Posterior vena cava (tissue), 2 donors: ENCODE measurements around the gene MRGPRG. TPM values are rescaled to one million over a fixed set of nuclear protein-coding genes. Genes with fewer than 3 reads are reported as not detected.

Experiments
- DNase-seq: peaks from one replicate; pipeline ENCODE4 v3.0.0-alpha.2; 2020; ENCODE audit warnings: low spot score
- intact Hi-C, 2 donors: fragments of 100-400 bp; cut with DNase I; formaldehyde crosslinking; loops; one replicate each; pipeline versions ENCODE4 v1.14.1 to v1.14.2; 2022 to 2023
- total RNA-seq, 2 donors: library from RNA; stranded (reverse); fragmentation: NEBNext Ultra II Directional; extraction: Animal tissue kit (Norgen Biotek cat#: 25700); gene quantifications; one replicate each; pipeline ENCODE4 v1.2.1, GENCODE V29; 2021
- donor health status: DM: yes; HTN: yes; CAD: no.
- donor health status: DM: yes; HTN: yes; CAD: no.

The MRGPRG gene
- total RNA-seq, 2 donors from 2014 or later, result not detected

DNA sequence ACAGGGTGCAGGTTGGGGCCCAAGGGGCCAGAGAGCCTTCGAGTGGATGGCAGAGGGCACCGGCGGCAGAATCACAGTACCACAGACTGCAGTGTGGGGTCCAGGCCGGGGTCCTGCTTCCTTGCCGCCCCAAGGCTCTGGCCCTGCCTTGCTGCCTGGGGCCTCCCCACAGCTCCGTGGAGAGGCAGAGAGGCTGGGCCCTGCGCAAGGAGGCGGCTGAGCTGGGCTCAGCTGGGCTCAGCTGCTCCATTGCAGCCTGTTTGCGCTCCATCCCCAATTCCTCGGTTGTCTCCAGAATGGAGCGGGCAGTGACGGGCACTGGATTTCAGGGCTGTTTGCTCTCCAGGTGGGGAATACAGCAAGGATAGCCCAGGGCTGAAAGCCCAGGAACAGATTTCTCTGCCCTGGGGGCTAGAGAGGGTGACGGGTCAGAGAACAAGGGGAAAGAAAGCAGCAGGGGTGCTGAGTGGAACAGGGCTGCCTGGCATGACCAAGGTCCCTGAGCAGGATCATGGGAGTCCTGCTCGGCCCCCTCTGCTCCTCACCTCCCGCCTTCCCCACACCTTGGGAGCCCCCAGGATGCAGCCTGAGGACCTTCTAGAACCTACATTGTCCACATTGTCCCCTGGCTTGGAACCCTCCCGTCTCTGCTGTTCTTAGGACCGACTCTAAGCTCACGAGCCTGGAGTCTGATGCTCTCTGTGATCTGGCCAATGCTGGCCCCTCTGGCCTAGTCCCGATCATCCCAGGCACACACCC lies 18.9 kb downstream of the MRGPRG start:
- intact Hi-C loops, result loop anchor here in 1 of 2 donors (10.0 kb wide), 1 partner anchor 175 kb away; no protein-coding TSS in a partner anchor
- DNase-seq, result peak; percentile 80

DNA sequence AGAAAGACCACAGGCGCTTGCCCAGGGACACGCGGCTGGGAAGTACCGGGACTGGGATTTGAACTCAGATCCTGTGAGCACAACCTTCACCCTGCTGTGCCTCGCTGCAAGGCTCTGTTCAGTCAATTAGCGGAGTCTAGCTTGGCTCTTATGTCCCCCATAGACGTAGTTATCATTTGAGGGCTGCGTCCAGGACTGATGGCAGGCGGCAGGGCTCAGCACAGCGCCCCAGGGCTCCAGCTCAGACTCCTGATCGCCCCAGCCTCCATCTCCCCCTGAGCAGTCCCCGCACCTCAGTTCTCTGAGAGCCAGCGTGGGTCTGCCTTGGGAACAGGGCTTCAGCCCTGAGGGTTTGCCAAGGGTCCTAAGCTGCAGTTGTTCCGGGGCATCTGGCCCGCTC lies 19.8 kb downstream of the MRGPRG start:
- peak; percentile 60 for DNase-seq
- intact Hi-C loops, result no loop called here

DNA sequence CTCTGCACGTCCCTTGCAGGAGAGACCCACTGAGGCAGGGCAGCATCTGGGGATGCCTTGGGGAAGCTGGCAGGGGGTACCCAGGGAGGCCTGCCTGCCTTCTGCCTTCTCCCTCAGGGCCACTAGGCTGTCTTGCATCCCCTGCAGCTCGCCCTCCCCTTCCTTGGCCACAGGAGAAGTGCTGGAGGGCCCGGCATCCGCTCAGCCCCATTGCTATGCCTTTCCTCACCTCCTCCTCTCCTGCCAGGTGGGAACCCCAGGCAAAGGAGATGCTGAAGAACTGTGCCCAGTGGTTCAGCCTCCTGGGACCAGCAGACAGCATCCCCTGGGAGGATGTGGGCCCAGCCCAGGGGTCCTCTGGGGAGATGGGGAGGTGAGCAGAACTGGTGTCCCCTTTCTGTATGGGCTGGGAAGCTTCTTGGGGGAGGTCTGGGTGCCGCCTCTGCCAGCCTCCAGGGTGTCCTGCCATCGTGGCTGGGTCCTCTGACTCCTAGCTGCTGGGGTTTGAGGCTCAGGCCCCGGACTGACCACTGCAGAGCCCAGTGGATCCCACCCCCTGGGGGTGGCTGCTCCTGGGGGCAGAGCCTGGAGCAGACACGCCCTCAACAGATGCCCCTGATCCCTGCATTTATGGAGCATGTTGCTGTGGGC lies 20.6 kb downstream of the MRGPRG start:
- no peak for DNase-seq
- intact Hi-C loops, result no loop called here

DNA sequence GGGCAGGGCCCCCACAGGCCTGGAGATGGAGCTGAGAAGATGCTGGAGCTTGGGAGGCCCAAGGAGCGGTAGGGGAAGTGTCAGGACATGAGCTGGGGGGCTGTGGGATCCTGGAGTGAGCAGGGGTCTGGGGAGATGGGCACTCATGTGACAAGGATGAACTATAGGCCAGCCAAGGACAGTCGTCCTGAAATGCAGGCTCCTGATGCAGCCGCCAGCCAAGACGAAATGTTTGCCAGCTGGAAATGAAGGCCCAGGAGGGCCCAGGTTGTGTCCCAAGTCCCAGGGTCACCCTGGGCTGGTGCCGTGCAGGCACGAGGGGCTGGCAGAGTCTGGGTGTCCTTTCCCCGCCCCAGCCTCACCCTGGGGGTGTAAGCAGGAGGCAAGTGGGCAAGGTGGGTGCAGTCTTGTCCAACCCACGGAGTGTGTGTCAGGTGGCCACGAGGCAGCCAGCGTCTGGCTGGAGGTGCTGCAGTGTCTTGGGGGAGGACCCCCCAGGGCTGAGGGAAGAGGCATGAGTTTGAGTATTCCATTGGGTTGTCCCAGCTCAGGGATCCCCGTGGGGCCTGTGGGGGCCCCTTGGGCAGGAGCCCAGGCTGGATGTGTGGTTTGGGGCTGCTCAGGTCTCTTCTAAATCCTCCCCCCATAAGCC lies 21.4 kb downstream of the MRGPRG start:
- intact Hi-C loops, result no loop called here
- peak; percentile 64 for DNase-seq

DNA sequence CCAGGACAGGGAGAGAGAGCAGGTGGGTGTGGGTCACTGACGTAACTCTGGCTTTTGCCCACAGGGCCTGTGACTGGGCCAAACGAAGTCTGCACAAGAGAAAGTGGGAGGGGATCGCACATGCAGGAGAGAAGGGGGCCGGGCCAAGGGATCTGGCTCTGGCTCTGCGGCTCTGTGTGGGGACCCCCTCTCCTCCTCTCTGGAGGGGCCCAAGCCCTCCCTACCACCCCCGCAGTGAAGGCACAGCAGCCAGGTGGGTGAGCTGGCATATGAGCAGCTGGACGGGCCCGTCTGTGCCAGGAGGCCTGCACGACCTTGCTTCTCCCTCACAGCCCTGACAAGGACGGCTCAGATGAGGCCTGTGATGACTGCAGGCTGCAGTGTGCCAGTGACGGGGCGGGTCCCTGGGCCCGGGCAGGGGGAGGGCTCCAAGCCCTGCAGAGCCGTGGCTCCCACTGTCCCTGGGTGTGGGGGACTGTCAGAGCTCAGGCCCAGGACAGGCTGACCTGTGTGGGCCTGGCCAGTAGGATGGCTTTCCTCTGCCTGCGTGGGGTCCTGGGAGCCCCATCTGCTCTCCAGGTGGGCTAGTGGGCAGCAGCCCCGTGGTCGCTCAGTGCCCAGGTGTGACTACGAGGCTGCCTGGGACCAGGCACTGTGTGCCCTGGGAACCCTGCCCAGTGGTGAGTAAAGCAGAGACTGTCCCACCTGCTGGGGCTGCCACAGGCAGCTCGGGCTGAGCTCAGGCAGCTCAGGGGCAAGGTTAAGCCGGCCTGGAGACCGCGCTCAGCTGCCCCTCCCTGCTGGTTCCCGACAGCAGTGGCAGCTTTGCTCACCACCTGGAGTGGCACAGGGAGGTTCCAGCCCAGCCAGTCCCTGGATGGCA lies 22.2 kb downstream of the MRGPRG start:
- DNase-seq, result peak; percentile 72
- intact Hi-C loops, result no loop called here

DNA sequence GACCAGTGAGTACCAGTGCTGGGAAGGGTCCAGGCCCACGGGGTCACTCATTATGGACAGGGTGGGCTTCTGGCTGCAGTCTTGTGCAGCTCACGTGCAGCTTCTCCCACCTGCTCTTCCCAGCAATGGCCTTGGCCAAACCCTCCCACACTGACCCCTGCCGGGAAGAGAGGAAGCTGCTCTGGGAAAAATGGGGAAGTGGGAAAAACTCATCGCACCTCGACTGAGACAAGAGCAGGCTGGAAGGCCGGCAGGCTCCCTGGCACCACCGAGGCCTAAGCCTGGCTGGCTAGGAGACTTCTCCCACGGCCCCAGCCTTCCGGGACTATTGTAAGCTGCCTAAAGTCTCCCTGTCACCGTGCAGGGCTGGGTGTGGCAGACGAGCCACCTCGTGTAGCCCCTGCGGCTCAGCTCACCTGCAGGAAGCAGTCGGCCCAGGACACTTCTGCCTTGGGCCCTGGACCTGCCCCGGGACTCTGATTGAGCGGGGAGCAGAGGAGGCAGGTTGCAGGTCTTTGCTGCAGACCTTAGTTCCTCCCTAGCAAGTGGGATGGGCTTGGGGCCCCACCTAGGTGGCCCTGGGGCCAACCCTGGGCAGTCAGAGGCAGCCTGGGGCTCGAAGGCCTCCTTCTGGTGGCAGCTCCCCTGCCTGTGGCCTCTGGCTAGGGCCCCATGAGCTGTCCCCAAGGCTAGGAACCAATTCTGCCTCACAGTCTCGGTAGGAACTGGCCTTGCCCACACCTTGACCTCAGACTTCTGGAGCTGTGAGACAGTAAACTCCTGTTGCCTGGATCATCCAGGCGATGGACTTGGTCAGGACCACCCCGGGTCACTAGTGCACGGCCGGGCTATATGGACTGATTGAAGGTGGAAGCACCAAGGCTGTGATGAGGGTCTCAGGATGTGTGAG lies 23.1 kb downstream of the MRGPRG start:
- intact Hi-C loops, result no loop called here
- DNase-seq, result peak; percentile 67

DNA sequence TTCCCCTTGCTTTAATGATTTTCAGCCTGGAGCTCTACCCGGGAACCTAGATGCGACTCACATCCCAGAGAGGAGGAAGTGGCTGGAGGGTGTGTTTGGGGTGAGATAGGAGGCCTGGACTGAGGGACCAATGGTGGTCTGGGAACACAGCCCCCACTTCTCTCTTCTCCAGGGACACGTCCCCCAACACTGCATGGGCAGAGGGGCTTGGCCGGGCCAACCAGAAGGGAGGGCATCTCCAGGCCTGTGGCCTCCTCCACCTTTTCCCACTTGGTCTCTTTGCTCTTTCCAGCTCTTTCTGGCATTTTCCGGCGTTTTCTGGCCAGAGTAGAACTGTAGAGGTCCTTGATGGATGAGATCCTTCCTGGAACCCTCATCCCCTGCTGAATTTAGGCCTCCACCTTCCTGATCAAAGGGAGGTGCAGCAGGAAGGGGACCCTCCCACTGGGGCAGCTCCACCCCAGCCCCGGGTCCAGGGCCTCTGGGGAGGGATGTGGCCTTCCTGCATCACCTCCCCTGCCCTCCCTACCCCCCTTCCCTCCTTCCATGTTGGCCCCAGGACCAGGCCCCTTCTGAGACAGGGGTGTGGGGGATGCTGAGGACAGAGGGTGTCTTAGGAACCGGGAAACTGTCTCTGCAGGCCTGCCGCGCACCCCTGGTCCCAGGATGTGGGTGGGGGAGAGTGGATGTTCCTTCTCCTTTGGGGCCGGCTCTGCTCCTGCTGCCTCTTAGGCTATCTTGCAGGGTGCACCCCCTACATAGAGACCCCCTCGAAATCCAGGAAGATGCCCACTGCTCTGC lies 24.4 kb downstream of the MRGPRG start:
- DNase-seq, result no peak
- intact Hi-C loops, result no loop called here

DNA sequence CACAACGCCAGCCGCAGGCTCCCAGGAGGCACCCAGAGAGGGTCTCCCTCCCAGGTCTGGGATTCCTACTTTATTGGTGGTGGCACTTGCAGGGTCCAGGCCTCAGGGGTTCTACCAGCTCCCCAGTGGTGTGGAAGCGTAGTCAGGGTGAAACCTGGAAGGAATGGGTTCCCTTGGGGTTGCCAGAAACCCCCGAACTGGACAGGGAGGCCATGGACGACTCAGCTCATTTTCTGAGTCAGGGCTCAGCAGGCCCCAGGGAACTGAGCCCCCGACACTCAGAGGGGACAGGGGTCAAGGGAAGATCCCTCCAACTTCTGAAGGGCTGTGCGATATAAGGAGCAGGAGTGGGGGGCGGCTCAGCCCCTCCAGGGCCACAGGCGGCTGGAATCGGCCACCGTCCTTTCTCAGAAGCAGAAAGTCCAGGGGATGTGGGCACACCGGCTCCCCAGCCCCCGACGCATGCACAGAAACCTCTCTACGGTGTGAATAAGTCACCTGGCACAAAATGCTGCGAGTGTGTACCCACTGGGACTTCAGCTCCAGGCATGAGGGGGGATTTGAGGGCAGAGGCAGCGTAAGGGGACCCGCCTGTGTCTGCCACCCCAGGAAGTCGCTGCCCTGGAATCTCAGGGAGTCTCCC lies 25.1 kb downstream of the MRGPRG start:
- DNase-seq, result peak; percentile 69

DNA sequence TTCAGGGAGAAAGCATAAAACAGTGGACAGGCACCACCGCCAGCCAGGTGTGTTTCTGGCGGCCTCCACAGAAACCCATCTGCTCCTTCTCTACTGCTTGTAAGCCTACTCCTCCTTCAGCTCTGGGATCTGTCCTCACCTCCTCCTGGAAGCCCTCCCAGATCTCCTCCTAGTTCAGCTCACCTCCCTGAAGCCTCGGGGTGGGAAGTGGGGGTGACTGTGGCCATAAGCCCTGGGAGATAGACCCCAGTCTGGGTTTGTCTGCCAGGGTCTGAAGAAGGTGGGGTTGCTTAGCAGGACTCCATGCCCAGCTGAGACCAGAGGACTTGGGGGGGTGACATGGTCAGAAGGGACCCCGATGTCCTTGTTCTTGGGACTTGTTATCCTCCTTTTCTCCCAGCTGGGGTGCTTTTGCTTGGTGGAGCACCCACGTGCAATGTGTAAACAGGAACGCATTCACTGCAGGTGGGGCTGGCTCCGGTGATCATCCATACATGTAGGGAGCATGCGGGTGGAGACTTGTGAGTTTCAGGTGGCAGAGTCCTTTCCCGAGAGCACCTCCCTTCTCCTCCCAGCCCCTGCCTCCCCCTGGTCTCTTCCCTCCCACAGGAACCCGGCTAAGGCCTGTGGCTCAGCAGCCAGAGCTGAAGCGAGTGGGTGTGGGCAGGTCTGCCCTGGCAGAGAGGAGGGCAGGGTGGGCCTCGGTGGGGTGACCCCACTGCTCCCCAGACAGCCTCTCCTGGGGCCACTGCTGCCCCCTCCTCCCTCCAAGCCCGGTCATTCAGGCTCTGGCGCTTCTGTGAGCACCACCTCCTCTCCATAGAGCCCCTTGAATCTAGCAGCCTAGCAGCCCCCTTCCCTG lies 25.9 kb downstream of the MRGPRG start:
- peak; percentile 66 for DNase-seq
- intact Hi-C loops, result no loop called here

More for the DNA sequence above, 25.1 kb downstream of the MRGPRG start:
- intact Hi-C loops, result no loop called here

DNA sequence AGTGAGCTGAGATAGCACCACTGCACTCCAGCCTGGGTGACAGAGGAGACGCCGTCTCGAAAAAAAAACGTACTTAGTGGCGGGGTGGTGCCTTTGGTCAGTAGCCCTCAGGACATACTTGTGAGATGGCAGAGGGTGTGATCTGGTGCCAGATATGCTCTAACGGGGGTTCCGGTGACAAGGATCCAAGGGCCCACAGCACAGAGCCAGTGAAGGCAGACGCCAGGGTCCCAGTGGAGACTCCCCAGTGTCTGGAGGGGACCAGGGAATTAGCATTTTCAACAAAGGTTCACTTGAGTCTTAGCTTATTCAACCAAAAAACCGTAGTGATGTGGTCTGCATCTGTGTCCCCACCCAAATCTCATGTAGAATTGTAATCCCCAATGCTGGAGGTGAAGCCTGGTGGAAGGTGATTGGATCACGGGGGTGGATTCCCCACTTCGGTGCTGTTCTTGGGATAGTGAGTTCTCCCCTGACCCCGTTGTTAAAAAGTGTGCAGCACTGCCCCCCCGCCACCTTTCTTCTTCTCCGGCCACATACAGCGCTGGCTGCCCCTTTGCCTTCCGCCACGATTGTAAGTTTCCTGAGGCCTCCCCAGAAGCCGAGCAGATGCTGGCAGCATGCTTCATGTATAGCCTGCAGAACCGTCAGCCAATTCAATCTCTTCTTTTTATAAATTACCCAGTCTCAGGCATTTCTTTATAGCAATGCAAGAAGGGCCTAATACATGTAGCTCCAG lies 26.9 kb downstream of the MRGPRG start:
- intact Hi-C loops, result no loop called here
- no peak for DNase-seq

DNA sequence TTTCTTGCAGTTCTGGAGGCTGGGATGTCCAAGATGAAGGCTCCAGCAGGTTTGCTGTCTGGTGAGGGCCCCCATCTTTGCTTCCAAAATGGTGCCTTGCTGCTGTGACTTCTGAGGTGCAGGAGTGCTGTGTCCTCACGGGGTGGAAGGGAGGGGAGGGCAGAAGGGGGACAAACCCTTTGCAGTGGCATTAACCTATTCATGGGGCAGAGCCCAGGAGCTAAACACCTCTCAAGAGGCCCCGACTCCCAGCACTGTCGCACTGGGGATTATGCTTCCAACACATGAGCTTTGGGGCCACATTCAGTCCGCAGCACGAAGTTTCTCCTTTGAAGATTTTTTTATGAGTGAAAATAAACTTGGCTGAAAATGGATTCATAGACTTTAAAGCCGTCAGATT lies 28.0 kb downstream of the MRGPRG start:
- DNase-seq, result no peak
- intact Hi-C loops, result no loop called here

DNA sequence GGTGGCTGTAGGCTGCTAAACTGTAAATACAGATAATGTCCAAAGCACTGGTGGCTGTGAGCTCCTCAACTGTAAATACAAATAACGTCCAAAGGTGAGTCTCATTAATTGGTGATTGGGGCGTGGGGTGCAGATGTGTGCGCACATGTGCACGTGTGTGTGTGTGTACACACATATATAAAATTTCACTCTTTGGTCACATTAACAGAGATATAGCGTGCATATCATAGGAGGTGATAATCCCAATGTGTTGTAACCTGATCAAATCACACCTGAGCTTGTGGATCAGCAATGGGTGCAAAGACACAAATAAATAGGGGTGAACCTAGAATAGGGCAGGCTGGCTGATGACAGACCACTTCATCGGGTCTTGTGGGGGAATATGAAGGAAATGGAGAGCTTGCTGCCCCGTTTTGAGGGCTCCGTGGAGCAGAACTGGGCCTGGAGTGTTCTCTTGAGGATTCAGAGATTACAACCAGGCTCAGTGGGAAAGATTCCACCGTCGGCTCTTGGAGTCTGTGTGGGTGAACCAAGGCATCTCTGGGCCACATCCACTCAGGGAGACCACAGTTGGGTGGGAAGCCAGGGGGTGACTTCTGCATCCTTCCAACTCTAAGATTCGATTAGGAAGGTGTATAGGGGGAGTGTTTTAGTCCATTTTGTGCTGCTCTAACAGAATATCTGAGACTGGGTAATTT lies 28.6 kb downstream of the MRGPRG start:
- no peak for DNase-seq
- intact Hi-C loops, result no loop called here

DNA sequence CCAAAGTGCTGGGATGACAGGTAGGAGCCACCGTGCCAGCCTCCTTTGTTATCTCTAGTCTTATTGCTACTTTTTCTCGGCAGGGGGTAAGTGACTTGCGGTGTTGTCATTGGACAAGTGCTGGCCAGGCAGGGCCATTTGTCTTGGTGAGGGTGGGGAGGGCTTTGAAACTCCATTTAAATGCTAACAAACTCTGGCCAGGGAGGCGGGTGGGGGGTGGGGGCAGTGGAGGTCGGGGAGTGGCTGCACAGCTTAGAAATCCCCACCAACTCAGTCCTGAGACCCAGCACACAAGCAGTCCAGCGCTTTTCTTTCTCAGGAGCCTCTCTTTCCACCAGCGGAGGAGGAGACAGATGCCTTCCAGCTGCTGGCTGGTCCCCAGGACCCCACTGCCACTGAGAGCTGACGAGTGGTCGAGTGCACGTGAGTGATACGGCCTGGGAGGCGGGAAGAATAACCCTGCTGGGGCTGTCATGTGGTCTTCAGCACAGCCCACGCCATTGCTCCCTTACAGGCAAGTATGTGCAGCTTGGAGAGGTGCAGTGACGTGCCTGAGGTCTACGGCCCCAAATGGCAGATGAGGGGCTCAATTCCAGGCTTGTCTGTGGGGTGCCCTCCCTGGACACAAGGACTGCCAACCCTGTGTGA lies 29.3 kb downstream of the MRGPRG start:
- intact Hi-C loops, result no loop called here
- no peak for DNase-seq

DNA sequence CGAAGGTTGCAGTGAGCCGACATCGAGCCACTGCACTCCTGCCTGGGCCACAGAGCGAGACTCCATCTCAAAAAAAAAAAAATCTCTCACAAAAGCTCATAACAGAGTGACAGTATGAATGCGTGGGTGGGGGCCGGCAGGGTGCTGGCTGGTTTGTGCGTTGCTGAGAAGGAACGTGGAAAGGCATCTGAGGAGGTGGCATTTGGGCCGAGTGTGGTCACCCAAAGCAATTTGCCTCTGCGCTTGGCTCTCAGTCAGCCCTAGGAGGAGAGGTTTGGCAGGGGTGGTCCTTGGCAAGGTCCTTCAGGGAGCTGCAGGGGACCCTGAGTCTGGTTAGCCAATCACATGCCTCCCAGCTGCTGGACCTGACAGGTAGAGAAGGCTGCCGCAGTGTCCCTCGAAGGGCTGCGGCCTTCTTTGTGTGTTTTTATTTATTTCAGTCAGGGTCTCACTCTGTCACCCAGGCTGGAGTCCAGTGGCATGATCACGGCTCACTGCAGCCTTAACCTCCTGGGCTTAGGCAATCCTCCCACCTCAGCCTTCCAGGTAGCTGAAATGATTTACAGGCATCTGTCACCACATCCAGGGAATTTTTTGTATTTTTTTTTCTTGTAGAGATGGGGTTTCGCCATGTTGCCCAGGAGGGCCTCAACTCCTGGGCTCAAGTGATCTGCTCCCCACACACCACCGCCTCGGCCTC lies 30.0 kb downstream of the MRGPRG start:
- intact Hi-C loops, result no loop called here

More for the DNA sequence above, 30.0 kb downstream of the MRGPRG start:
- DNase-seq, result no peak
